HG02610 (cell line): ENCODE results near the gene DYDC2.
"Not testable (repeated sequence)": the region's sequence is repeated elsewhere in the genome, so short reads cannot be mapped to it uniquely, and the experiment has no call there.

Source experiments
- ATAC-seq: cut with Tn5 transposase; IDR thresholded peaks from one replicate; pipeline ENCODE4 v1.9.1; 2021; ENCODE audit warnings: mild to moderate bottlenecking, moderate library complexity; ENCODE audit not compliant: unreplicated experiment

DYDC2 gene, protein sequence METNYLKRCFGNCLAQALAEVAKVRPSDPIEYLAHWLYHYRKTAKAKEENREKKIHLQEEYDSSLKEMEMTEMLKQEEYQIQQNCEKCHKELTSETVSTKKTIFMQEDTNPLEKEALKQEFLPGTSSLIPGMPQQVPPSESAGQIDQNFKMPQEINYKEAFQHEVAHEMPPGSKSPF

DNA sequence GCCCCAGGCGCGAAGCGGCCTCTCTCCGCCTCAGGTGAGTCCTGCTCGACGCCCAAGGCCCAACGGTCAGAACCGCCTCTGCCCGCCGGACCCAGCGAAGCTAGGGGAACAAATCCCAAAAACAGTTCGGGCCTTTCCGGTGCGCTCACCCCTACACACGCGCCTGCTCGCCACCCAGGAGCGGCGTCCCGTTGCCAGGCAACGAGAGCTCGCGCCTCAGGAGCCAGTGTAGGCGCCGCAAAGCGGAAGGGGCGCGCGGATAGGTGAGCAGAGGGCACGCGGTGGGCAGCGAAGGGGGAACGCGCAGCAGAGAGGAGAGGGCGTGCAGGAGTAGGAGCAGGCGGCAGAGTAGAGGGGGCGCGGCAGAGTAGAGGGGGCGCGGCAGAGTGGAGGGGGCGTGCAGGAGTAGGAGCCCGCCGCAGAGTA, at the start of gene DYDC2, which contains the start of gene DYDC1:
TSS of gene DYDC2 (plus strand) at position 219 of the 426 bp plus-strand sequence. CDS start 5,663 bp downstream, outside the sequence.
TSS of gene DYDC1 (minus strand) at position 193 of the 426 bp plus-strand sequence. CDS start 4,154 bp downstream, outside the sequence.
- ATAC-seq, result peak; percentile 72

DNA sequence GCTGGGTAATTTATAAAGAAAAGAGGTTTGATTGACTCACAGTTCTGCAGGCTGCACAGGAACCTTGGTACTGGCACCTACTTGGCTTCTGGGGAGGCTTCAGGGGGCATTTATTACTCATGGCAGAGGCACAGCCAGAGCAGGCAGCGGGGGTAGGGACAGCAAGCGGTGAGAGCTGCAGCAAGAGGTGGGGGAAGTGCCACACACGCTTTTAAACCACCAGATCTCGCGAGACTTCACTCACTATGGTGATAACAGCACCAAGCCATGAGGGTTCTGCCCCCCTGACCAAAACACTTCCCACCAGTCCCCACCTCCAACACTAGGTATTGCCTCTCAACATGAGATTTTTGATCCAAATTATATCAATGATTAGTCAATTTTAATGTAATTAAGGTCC, 43.1 kb upstream of the DYDC2 start:
- no peak for ATAC-seq

DNA sequence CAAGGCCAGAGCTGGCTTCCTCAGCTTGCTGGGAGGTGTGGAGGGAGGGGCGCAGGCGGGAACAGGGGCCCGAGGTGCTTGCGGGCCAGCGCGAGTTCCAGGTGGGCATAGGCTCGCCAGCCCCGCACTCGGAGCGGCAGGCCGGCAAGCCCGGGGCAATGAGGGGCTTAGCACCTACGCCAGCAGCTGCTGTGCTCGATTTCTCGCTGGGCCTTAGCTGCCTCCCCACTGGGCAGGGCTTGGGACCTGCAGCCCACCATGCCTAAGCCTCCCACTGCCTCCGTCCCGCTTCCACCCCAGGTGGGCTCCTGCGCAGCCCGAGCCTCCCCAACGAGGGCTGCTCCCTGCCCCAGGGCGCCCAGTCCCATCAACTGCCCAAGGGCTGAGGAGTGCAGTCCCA, 41.2 kb upstream of the DYDC2 start:
- ATAC-seq, result no peak

DNA sequence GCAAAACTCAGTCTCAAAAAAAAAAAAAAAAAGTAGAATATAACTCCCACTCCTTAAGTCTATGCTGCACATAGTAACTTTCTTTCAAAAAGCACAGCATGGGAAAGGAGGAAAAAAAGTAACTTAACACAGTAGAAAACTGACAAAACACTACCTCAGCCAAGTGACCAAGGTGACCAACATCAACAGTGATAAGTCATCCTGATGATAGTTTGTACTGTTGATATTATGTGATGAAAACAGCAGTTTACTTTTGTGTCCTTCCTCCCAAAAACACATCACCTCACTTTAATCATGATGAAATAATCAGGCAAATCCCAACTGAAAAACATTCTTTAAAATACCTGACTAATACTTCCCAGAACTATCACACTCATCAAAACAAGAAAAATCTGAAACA, 37.8 kb upstream of the DYDC2 start:
- no peak for ATAC-seq

DNA sequence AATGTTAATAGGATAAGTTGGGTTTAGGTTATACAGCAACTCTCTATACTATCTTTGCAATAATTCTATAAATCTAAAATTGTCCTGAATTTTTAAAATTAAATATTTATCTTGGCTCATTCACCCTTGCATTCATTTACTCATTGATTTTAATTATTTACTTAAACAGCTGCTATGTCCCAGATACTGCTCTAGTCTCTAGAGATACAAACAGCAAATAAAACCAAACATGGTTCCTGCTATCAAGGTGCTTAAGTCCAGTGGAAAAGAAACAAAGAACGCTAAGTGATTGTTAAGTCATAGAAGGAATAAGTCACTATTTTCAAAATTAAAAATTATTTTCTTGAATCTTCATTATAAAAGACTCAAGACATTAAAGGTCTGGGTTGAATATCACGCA, 37.3 kb upstream of the DYDC2 start:
- no peak for ATAC-seq

DNA sequence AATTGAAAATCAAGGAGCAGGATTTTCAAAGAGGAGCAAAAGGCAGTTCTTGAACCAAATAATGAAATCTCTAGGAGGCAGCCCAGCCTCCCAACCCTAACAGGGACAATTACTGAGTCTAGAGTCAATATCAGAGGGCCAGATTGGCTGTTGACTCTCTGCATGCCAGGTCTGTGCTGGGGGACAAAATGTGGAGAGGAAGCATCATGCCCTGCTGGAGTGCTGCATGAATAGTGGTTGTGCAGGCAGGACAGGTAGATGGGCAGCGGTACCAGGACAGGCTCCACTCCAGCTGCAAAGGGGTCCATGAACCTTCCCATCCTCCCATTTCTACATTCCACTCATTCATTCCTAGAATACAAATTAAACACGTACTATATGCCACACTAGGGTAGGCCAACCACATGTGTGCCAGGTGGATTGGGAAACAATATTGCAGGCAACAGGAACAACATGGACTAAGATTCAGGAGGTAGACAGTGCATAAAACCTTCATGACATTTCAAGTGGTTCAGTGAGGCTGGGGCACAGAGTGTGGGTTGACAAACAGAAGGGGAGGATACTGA, 36.8 kb upstream of the DYDC2 start:
- no peak for ATAC-seq

DNA sequence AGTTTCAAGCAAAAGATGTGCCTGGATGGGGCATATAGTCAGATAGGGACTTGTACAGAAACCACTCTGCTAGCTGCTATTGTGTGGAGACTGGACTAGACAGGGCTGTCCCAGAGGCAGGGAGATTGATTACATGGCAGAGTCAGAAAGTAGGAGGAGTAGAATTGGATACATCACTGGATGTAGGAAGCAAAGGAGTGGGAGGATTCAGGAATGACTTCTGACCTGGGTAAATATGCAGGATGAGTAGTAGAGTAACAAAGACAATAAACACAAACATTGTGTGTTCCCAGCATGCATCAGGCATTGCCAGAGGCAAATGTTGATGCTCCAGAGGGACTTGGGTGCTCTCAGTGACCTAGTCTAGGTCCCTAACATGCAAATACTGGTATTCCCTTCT, 36.2 kb upstream of the DYDC2 start:
- ATAC-seq, result no peak

DNA sequence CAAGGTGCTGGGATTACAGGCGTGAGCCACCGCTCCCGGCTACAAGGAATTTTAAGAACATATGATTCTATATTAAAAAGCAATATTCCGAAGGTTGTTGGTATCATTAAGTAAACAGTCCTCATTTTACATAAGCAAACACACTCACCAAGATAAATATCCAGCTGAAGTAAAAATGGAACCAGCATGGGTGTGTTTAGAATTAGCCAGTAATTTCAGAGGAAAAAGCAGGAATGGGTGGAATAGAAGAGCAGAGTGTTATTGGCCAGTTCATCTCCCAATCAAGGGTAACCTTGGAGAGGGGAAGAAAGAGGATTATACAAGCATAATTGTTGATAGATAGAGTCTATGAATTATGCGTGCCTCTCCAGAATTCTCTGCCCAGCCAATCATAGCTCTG, 35.4 kb upstream of the DYDC2 start:
- no peak for ATAC-seq

DNA sequence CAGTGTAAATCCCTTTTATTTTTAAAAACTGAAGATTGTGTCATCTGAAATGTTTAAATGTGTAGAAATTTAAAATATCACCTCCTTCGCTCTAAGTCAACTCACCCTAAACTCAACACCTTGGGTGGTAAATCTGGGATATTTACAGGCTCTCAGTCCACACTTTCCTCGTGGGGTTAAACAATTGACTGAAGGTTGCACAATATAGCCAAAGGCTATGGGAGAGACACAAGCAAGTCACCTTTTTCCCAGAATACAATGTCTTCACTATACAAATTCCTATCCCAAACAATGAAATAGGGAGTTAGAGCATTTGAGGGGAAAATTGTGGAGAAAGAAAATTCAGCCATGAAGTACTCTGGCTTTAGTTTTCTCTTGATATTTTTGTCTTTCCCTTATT, 34.4 kb upstream of the DYDC2 start:
- ATAC-seq, result no peak

DNA sequence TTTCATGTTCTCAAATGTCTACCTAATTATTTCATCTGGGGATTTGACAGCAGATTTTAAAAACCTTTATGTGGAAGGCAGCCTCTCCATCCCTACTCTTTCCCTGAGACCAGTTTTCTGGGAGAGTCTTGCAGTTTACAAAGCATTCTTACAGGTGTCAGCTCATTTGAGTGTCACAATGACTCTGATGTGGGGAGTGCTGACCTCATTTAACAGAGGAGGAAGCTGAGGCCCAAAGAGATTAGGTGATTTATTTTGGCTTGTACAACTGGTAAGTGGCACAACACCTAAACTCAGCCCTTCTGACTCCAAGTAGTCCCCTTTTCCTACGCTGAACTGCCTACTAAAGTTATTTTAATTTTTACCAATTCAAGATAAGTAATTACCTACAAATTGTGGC, 33.9 kb upstream of the DYDC2 start:
- no peak for ATAC-seq

DNA sequence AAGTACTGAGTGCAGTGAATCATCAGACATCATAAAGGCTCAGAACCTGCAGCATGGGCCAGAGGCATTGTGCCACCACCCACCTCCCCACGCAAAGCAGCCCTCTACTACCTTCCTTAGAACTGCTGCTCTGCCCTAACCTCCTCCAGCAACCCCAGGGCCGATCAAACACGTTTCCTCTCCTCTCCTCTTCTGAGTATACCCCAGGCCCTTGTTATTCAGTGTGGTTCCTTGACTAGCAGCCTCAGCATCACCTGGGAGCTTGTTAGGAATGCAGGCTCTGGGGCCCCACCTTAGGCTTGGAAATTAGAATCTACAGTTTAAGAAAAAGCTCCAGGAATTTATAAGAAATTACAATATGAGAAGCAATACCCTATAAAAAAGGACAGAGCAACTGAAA, 33.3 kb upstream of the DYDC2 start:
- ATAC-seq, result no peak

DNA sequence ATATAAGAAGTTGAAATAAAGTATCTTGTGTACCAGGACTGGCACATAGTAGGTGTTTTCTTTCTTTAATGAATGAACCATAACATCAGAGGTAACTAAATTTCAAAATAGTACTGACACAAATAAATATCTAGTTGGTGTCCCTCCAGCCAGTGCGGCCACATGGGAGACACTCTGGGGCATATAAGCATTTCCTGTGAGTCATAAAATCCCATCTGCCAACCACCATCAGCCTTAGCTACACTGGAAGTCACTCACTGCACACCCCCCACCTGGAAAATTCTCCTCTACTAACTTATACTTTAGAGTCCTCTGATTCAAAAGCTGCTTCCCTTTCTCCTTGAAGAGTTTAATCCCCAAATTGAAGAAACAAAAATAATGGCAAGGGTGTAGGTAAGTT, 32.5 kb upstream of the DYDC2 start:
- no peak for ATAC-seq

DNA sequence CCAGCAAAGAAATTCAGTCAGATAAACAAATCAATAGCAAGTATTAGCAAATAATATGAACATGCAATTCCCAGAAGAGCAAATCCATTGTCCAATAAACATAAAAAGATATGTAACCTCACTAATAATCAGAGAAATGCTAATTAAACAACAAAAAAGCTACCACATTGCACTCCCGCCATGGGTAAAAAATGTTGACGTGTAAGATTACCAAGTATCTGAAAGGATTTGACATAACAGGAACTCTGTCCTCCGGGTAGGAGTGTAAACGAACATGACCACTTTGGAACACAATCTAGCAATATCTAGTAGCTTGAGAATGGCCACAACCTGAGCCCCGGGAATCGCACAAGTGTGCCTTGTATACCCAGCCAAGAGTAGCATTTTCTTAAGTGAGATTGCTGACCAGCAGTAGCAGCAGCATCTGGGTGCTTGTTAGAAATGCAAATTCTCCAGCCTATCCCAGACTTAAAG, 31.7 kb upstream of the DYDC2 start:
- no peak for ATAC-seq

DNA sequence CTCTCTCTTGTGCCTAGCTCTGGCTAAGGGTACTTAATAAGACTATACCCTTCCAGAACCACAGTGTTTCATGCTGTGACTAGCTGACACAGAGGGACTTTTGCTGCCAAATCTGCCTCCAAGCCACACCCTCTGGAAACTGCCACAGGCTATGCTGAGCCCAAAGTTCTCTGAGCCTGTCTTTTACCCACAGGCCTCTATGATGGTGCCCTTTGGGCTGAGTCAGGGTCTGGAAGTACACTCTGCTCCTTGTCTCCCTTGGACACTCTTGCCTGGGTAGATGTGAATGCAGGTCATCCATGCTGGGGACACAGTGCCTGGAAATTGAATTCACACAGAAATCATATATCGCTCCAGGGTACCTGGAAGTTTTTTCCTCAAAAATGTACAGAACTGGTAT, 22.6 kb upstream of the DYDC2 start:
- no peak for ATAC-seq

DNA sequence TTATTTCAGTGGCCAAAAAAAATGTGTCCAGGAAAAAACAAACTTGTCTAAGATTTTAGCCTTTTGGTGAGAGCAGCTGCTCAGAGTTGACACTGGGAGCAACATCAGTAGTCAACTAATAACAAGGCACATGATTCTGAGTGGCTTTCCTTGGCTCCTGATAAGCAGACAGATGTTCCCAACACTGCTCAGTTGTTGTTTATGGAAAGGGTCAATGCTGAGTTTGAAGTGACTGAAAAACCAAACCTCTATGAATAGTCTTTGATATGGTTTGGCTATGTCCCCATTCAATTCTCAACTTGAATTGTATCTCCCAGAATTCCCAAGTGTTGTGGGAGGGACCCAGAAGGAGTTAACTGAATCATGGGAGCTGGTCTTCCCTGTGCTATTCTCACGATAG, 12.3 kb upstream of the DYDC2 start:
- ATAC-seq, result no peak

DNA sequence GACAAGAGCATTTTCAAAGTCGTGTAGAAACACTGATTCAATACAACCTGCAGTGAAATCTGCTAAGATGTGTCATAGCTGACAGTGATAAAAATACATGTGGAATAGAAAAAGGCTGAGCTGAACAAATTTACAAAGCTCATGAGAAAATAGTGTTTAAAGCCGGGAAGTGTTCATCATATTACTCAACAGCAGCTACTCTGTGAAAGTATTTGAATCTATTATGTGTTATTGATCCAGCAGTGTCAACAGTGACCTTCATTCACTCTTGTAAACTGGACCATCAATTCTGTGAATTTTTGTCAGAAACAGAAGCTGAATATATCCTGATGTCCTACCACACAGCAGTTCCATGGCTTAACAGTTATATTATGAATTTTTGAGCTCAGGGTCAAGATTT, 11.7 kb upstream of the DYDC2 start:
- no peak for ATAC-seq

DNA sequence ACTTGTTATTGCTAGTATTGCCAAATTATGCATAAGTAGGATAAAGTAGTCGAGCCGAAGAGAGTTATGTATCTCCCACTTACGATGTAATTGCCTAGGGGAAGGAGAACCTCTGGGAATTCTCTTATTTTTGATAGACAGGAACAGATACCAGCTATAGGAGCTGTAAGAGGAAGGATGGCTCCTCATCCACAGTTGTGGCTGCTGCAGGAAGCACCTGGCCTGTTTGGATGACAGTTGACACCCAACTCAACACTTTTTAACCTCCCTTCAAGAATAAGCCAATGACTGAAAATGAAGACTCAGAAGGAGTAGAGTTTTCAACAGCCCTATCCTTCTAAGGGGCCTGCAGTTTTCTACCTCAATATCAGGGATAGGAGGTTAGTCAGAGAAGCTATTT, 6.3 kb upstream of the DYDC2 start:
- ATAC-seq, result no peak

DNA sequence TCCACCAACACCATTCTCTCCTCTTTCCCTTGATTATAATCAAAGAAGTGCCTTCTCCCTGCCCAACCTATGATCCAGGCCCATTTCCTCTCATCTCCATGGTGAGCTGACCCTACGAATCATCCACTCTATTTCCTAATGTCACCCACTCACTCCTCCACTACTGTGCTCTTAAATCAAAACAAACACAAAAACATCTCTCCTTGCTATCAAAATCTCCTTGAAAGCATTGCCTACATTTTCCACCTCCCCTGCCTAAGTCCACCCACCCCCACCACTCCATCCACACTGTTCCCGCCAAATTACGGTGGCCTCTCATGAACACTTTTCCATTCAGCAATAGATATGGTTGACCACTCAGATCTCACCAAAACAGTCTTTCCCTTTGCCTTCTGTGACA, 5.4 kb upstream of the DYDC2 start:
- ATAC-seq, result no peak

DNA sequence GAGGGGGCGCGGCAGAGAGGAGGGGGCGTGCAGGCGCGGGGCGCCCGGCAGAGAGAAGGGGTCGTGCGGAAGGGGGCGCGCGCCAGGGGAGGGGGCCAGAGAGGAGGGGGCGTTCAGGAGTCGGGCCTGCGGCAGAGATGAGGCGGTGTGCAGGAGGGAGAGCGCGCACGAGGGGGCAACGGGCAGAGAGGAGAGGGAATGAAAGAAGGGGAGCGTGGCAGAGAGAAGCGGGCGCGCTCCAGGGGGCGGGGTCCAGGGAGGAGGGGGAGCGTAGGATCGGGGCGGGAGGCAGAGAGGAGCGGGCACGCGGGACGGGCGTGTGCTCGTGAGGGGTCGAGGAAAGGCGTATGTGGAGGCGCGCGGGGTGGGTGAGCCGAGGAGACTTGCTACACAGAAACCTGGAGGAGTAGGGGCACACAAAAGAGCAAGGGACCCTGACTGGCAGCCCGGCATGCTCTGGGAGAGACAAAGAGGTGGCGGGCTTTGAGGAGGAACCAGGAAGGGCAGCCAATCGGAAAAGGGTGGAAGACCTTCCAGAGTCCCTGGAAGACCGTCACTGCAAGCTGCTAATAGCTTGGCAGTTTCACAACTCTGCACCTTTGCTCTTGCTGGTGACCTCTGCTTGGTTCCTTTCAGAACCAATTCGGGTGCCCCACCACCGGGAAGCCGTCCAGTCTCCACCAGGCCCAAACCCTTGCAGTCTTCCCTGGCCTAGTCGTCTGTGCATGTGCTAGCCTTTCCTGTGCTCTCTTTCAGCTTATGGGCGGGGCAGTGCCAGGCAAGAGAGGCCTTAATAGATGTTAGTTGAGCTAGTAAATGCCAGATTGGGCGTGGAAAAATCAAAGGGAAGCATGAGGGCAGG, 639 bp downstream of the DYDC2 start:
- no peak for ATAC-seq

DNA sequence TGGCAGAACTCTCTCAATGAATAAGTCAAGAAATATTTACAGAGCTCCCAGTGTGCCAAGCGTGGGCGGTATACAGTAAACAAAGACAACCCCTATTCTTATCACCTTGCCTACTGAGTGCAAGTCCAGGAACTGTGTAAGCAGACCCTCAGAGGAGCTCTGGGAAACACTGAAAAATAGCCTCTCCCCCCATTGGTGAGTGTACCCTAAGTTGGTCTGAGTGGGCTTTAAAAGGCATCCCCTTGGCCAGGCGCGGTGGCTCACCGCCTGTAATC, 1.2 kb downstream of the DYDC2 start:
- no peak for ATAC-seq

DNA sequence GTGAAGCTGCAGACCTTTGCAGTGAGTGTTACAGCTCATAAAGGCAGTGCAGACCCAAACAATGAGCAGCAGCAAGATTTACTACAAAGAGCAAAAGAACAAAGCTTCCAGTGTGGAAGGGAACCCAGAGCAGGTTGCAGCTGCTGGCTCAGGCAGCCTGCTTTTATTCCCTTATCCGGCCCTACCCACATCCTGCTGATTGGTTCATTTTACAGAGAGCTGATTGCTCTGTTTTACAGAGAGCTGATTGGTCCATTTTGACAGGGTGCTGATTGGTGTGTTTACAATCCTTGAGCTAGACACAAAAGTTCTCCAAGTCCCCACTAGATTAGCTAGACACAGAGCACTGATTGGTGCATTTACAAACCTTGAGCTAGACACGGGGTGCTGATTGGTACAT, 2.3 kb downstream of the DYDC2 start:
- not testable (repeated sequence) for ATAC-seq

DNA sequence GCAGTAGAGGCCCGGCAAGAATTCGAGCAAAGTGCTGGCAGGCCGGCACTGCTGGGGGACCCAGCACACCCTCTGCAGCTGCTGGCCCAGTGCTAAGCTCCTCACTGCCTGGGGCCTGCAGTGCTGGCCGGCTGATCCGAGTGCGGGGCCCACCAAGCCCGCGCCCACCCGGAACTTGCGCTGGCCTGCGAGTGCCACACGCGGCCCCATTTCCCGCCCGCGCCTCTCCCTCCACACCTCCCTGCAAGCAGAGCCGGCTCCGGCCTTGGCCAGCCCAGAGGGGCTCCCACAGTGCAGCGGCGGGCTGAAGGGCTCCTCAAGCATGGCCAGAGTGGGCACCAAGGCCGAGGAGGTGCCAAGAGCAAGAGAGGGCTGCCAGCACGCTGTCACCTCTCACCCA, 3.1 kb downstream of the DYDC2 start:
- no peak for ATAC-seq
